ENCODE results near the gene YPEL2. TPM values are rescaled to one million over a fixed set of nuclear protein-coding genes. Genes with fewer than 3 reads are reported as not detected.

The YPEL2 gene
- total RNA-seq, 1 donor from 2014 or later = 20.8 TPM

GRCh38 chr17:59370593-59371299 is 39.3 kb downstream of the YPEL2 start:
- peak overlapping the region; percentile 69 for H3K4me3 Mint-ChIP-seq (ENCODE audit: unreplicated experiment)
- H3K27ac Mint-ChIP-seq (ENCODE audit: unreplicated experiment) = peak overlapping the region; percentile 86
- peaks cover 4% of the 10 kb centered on the region for H3K27me3 Mint-ChIP-seq (ENCODE audit: unreplicated experiment)
- DNase-seq = peak; percentile 29
- H3K4me1 Mint-ChIP-seq (ENCODE audit: low read depth, unreplicated experiment) = peaks cover 67% of the 10 kb centered on the region
- H3K36me3 Mint-ChIP-seq (ENCODE audit: unreplicated experiment) = no peaks in the 10 kb centered on the region
- peaks cover 2% of the 10 kb centered on the region for H3K9me3 Mint-ChIP-seq (ENCODE audit: unreplicated experiment)
- no peak for TF ChIP-seq CTCF (IDR thresholded peaks at IDR 0.05; ENCODE audit: partially characterized antibody, unreplicated experiment)

DNA sequence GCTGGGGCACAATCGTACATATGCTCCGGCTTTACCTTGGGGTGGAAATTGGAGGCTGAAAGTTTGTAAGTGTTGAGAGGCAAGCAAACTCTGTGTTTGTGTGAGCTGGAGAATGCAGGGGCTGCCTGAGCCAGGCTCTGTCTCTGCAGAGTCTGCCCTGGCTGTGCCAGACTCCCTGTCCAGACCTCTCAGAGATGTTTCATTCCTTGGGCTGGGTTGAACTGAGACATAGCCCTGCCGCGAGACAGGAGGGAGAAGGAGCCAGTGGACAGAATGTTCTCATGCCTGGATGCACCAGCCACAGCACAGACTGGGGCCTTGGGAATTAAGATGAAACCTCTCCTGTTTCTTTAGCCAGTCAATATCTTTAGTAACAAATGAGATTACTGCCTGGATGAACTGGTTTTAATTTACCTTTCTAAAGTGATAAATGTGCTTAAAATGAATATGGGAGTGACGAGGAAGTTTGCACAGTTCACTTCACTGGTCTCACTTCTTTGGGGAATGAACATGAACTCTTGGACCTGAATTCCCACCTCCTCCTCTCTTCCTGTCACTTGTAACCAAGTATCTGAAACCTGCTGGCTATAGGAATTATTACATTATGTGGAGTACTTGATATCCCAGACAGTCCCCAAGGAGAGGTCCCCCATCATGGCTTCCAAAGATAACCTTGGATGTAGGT is 40.1 kb downstream of the YPEL2 start:
- no peak for TF ChIP-seq CTCF (IDR thresholded peaks at IDR 0.05; ENCODE audit: partially characterized antibody, unreplicated experiment)
- peak overlapping the region; percentile 69 for H3K4me3 Mint-ChIP-seq (ENCODE audit: unreplicated experiment)
- peaks cover 63% of the 10 kb centered on the region for H3K4me1 Mint-ChIP-seq (ENCODE audit: low read depth, unreplicated experiment)
- peaks cover 4% of the 10 kb centered on the region for H3K27me3 Mint-ChIP-seq (ENCODE audit: unreplicated experiment)
- peak; percentile 27 for DNase-seq
- peak overlapping the region; percentile 86 for H3K27ac Mint-ChIP-seq (ENCODE audit: unreplicated experiment)
- no peaks in the 10 kb centered on the region for H3K36me3 Mint-ChIP-seq (ENCODE audit: unreplicated experiment)
- H3K9me3 Mint-ChIP-seq (ENCODE audit: unreplicated experiment) = peaks cover 2% of the 10 kb centered on the region

DNA sequence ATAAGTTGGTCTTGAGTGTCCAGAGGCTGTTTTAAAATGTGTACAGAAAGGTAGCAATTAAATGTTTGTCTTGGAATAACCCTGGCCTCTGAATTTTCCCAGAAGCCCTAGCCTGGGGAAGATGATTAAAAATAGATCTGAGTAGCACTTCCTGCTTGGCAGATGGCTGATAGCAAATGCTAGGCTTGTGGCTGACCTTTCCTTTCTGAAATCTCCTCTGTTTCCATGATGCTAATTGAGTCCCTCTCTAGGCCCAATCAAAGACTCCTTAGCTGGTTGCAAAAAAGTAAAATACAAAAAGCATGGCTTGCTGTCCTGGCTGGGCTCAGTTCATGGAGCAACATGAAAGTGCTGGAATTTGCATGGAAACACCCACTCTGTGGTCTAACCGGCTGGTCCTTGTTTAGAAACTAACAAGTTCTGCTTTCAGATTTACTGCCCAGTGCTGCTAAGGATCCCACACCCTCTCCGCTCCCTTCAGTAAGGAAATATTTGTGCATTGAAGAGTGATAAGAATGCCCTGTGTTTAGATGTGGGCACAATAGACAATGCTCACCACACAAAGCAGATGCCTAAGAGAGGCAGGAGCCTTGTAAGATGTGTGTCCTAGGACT is 40.8 kb downstream of the YPEL2 start:
- Mint-ChIP-seq H3K4me3 (ENCODE audit: unreplicated experiment) (peak overlapping the region; percentile 71), H3K36me3 (ENCODE audit: unreplicated experiment) (no peaks in the 10 kb centered on the region), H3K27me3 (ENCODE audit: unreplicated experiment) (peaks cover 4% of the 10 kb centered on the region), H3K27ac (ENCODE audit: unreplicated experiment) (peak overlapping the region; percentile 86), H3K9me3 (ENCODE audit: unreplicated experiment) (peaks cover 2% of the 10 kb centered on the region), H3K4me1 (ENCODE audit: low read depth, unreplicated experiment) (peaks cover 57% of the 10 kb centered on the region)
- DNase-seq = no peak
- TF ChIP-seq CTCF (IDR thresholded peaks at IDR 0.05; ENCODE audit: partially characterized antibody, unreplicated experiment) = no peak

- no peaks in the 10 kb centered on the region for H3K9me3 Mint-ChIP-seq (ENCODE audit: unreplicated experiment)
- TF ChIP-seq CTCF (IDR thresholded peaks at IDR 0.05; ENCODE audit: partially characterized antibody, unreplicated experiment) = no peak
- no peaks in the 10 kb centered on the region for H3K36me3 Mint-ChIP-seq (ENCODE audit: unreplicated experiment)
- peak overlapping the region; percentile 18 for H3K27ac Mint-ChIP-seq (ENCODE audit: unreplicated experiment)
- DNase-seq = no peak
- no peak overlapping the region for H3K4me3 Mint-ChIP-seq (ENCODE audit: unreplicated experiment)
- H3K27me3 Mint-ChIP-seq (ENCODE audit: unreplicated experiment) = peaks cover 6% of the 10 kb centered on the region
- peaks cover 61% of the 10 kb centered on the region for H3K4me1 Mint-ChIP-seq (ENCODE audit: low read depth, unreplicated experiment)
These were observed 42.5 kb downstream of the YPEL2 start for GRCh38 chr17:59373882-59374495.
